Cerebellar cortex (tissue), 1 donor: ENCODE measurements around the gene UBE2D2.
A peak's percentile ranks its signal among the peaks of the same experiment; 100 is the strongest.

ENCODE experiments used
- DNase-seq: peaks from one replicate; pipeline ENCODE4 v3.0.0-alpha.2; 2015; ENCODE audit warnings: low spot score

The UBE2D2 gene

DNA sequence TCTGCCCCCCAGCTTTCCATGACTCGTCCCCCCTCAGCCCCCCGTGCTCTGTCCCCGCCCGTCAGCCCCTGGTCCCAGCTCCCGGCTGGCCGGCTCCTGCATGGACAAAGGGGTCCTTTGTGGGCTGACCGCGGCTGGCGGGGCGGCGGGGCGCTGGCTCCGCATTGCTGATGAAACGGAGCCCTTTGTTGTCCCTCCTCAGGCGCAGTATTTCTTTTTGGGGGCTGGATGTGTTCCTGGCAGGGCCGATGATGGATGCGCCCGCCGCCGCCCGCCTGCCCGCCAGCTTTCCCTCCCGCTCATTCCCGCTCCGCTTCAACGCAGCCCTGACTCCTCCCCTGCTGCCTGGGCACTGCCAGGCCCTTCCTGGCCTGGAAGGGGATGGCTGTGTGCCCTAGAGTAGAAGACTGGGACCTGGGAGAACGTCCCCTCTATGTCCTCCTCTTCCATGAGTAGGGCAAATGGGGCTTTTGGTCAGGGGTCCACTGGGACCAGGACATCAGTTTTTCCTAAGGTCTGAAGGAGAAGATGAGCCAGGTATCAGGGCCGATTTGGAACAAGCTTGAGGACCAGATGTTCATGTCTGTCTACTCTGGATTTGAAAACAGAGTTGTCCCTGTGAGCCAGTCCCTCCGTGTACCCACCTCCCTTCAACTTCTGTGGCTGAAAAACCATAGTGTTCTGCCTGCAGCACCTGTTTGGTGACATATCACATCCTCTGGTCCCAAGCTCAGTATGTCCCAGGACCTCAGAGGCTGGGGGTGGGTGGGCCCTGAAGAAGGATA lies 116.0 kb downstream of the UBE2D2 start:
- peak; percentile 72 for DNase-seq
